HEK293 (cell line): ENCODE results near the gene PSRC1.
A peak's percentile ranks its signal among the peaks of the same experiment; 100 is the strongest.

Experiments used
- CTCF ChIA-PET: fragments of 350-600 bp; formaldehyde crosslinking; extraction: SDS; loops from one replicate; lab custom pipeline; 2021; ENCODE audit warnings: antibody characterized with exemption; lab: Yijun Ruan, JAX
- POLR2A ChIA-PET: fragments of 300-600 bp; formaldehyde crosslinking; extraction: SDS; loops from one replicate; lab custom pipeline; 2020; ENCODE audit warnings: antibody characterized with exemption, inconsistent platforms; lab: Yijun Ruan, JAX
- H3K27ac ChIP-seq: fragments of 200-500 bp; sonication (Bioruptor generic); 2 replicates; pipeline ENCODE4 v1.5.1; 2014; ENCODE audit warnings: low read depth, low read length, control low read depth, inconsistent platforms; ENCODE audit errors: extremely low read depth
- H3K36me3 ChIP-seq, 2 experiments: fragments of 200-500 bp in 1 of 2; sonication (Bioruptor generic) in 1 of 2; 1 replicate in 1 of 2; 2 replicates in 1 of 2; pipeline ENCODE4 v1.5.1; 2014 to 2017; ENCODE audit warnings: inconsistent platforms in 2 of 2, low read length in 2 of 2; ENCODE audit not compliant: control insufficient read depth in 2 of 2, insufficient read depth in 1 of 2
- H3K4me1 ChIP-seq: fragments of 200-500 bp; sonication (Bioruptor generic); 2 replicates; pipeline ENCODE4 v1.5.1; 2014; ENCODE audit warnings: mild to moderate bottlenecking, low read length, inconsistent platforms; ENCODE audit not compliant: control insufficient read depth, insufficient read depth
- H3K4me3 ChIP-seq: 2 replicates; pipeline ENCODE4 v1.5.1; 2011; ENCODE audit warnings: low read depth, mild to moderate bottlenecking, control low read depth, low read length, moderate library complexity
- H3K9me3 ChIP-seq: fragments of 200-500 bp; sonication (Bioruptor generic); 2 replicates; pipeline ENCODE4 v1.5.1; 2014; ENCODE audit warnings: low read depth, low read length, inconsistent platforms; ENCODE audit not compliant: control insufficient read depth, insufficient read depth
- GLI2 ChIP-seq: fragments of 450-650 bp; formaldehyde crosslinking; IDR thresholded peaks from 2 replicates; pipeline ENCODE4; 2017; ENCODE audit warnings: missing biosample characterization, missing genetic modification characterization, low read depth, borderline replicate concordance
- GLIS2 ChIP-seq: fragments of 450-650 bp; formaldehyde crosslinking; IDR thresholded peaks from 2 replicates; pipeline ENCODE4 v1.5.1; 2016; ENCODE audit warnings: missing biosample characterization, missing genetic modification characterization
- HOXA7 ChIP-seq: sonication (generic); formaldehyde crosslinking; IDR thresholded peaks from 2 replicates; pipeline ENCODE4 v1.8.1; 2022; ENCODE audit warnings: missing genetic modification reagents, borderline replicate concordance
- KLF1 ChIP-seq: fragments of 450-650 bp; formaldehyde crosslinking; IDR thresholded peaks from 2 replicates; pipeline ENCODE4 v1.5.1; 2016; ENCODE audit warnings: missing biosample characterization, missing genetic modification characterization
- MZF1 ChIP-seq: fragments of 450-650 bp; formaldehyde crosslinking; IDR thresholded peaks from 2 replicates; pipeline ENCODE4 v1.5.1; 2017; ENCODE audit warnings: missing biosample characterization, missing genetic modification characterization, borderline replicate concordance
- SP2 ChIP-seq: fragments of 450-650 bp; formaldehyde crosslinking; IDR thresholded peaks from 2 replicates; pipeline ENCODE4 v1.5.1; 2016; ENCODE audit warnings: missing biosample characterization, missing genetic modification characterization
- TRIM28 ChIP-seq: IDR thresholded peaks from 2 replicates; pipeline ENCODE4 v1.6.1; 2011; ENCODE audit warnings: low read length, control low read depth, borderline replicate concordance
- ZFHX2 ChIP-seq: fragments of 450-650 bp; formaldehyde crosslinking; conservative IDR thresholded peaks from 2 replicates; pipeline ENCODE4 v1.5.1; 2016; ENCODE audit warnings: missing biosample characterization, missing genetic modification characterization
- ZNF140 ChIP-seq: fragments of 450-650 bp; formaldehyde crosslinking; IDR thresholded peaks from 2 replicates; pipeline ENCODE4 v1.5.1; 2016; ENCODE audit warnings: missing biosample characterization, missing genetic modification characterization
- ZNF2 ChIP-seq: fragments of 450-650 bp; formaldehyde crosslinking; IDR thresholded peaks from 2 replicates; pipeline ENCODE4 v1.5.1; 2016; ENCODE audit warnings: missing biosample characterization, missing genetic modification characterization
- ZNF211 ChIP-seq: fragments of 450-650 bp; formaldehyde crosslinking; IDR thresholded peaks from 2 replicates; pipeline ENCODE4 v1.5.1; 2016; ENCODE audit warnings: low read depth, missing biosample characterization, missing genetic modification characterization
- ZNF391 ChIP-seq: fragments of 450-650 bp; formaldehyde crosslinking; IDR thresholded peaks from 2 replicates; pipeline ENCODE4 v1.5.1; 2016; ENCODE audit warnings: low read depth, missing biosample characterization, missing genetic modification characterization, borderline replicate concordance
- ZNF394 ChIP-seq: fragments of 450-650 bp; formaldehyde crosslinking; IDR thresholded peaks from 2 replicates; pipeline ENCODE4 v1.5.1; 2016; ENCODE audit warnings: missing biosample characterization, missing genetic modification characterization, mild to moderate bottlenecking, moderate library complexity, borderline replicate concordance
- ZNF404 ChIP-seq: fragments of 450-650 bp; formaldehyde crosslinking; IDR thresholded peaks from 2 replicates; pipeline ENCODE4 v1.5.1; 2017; ENCODE audit warnings: missing biosample characterization, missing genetic modification characterization
- ZNF433 ChIP-seq: fragments of 450-650 bp; formaldehyde crosslinking; IDR thresholded peaks from 2 replicates; pipeline ENCODE4 v1.5.1; 2016; ENCODE audit warnings: missing biosample characterization, missing genetic modification characterization, low read depth
- ZNF544 ChIP-seq: fragments of 450-650 bp; formaldehyde crosslinking; IDR thresholded peaks from 2 replicates; pipeline ENCODE4 v1.5.0; 2017; ENCODE audit warnings: missing biosample characterization, missing genetic modification characterization
- ZNF610 ChIP-seq: fragments of 450-650 bp; formaldehyde crosslinking; IDR thresholded peaks from 2 replicates; pipeline ENCODE4 v1.5.1; 2016; ENCODE audit warnings: missing biosample characterization, missing genetic modification characterization, borderline replicate concordance
- ZNF677 ChIP-seq: fragments of 450-650 bp; IDR thresholded peaks from 2 replicates; pipeline ENCODE4 v1.5.0; 2018; ENCODE audit warnings: missing biosample characterization, mild to moderate bottlenecking, missing genetic modification characterization, moderate library complexity
- TF ChIP-seq, protein P1 (sequence below): fragments of 450-650 bp; formaldehyde crosslinking; IDR thresholded peaks from 2 replicates; pipeline ENCODE4 v1.5.1; 2016; ENCODE audit warnings: missing biosample characterization, missing genetic modification characterization
- TF ChIP-seq, protein P2 (sequence below): fragments of 450-650 bp; formaldehyde crosslinking; IDR thresholded peaks from 2 replicates; pipeline ENCODE4 v1.5.1; 2016; ENCODE audit warnings: missing biosample characterization, missing genetic modification characterization
- TF ChIP-seq, protein P3 (sequence below): fragments of 450-650 bp; formaldehyde crosslinking; IDR thresholded peaks from 2 replicates; pipeline ENCODE4 v1.5.1; 2016; ENCODE audit warnings: missing biosample characterization, missing genetic modification characterization
- TF ChIP-seq, protein P4 (sequence below): fragments of 450-650 bp; formaldehyde crosslinking; IDR thresholded peaks from 2 replicates; pipeline ENCODE4 v1.5.1; 2016; ENCODE audit warnings: missing biosample characterization, missing genetic modification characterization
- TF ChIP-seq, protein P5 (sequence below): fragments of 450-650 bp; formaldehyde crosslinking; IDR thresholded peaks from 2 replicates; pipeline ENCODE4 v1.5.1; 2016; ENCODE audit warnings: missing biosample characterization, missing genetic modification characterization

PSRC1 gene

DNA sequence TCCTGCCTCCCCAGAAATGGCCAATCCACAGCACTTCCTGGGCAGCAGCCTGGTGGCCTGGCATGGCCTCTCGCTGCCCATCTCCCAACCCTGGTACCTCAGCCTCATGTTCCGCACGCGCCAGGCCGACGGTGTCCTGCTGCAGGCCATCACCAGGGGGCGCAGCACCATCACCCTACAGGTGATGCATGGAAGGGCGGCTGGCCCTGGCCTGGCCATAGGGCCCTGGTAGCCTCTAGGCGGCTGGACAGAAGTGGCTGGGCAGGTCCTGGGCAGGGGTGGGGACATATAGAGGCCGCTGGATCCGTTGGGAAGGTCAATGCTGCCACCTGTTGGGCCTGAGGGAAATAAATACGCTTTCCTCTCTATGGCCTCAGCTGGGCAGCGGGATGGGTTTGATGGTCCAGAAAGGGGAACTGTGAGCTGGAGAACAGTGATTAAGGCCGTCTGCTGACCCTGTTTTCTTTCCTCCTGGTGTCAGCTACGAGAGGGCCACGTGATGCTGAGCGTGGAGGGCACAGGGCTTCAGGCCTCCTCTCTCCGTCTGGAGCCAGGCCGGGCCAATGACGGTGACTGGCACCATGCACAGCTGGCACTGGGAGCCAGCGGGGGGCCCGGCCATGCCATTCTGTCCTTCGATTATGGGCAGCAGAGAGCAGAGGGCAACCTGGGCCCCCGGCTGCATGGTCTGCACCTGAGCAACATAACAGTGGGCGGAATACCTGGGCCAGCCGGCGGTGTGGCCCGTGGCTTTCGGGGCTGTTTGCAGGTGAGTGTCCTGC is 19.2 kb downstream of the PSRC1 start (continued):
- TF ChIP-seq, protein P1, sequence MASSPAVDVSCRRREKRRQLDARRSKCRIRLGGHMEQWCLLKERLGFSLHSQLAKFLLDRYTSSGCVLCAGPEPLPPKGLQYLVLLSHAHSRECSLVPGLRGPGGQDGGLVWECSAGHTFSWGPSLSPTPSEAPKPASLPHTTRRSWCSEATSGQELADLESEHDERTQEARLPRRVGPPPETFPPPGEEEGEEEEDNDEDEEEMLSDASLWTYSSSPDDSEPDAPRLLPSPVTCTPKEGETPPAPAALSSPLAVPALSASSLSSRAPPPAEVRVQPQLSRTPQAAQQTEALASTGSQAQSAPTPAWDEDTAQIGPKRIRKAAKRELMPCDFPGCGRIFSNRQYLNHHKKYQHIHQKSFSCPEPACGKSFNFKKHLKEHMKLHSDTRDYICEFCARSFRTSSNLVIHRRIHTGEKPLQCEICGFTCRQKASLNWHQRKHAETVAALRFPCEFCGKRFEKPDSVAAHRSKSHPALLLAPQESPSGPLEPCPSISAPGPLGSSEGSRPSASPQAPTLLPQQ (tag by site-specific recombination) = no peak
- TF ChIP-seq ZNF433 (tag by site-specific recombination) = no peak

DNA sequence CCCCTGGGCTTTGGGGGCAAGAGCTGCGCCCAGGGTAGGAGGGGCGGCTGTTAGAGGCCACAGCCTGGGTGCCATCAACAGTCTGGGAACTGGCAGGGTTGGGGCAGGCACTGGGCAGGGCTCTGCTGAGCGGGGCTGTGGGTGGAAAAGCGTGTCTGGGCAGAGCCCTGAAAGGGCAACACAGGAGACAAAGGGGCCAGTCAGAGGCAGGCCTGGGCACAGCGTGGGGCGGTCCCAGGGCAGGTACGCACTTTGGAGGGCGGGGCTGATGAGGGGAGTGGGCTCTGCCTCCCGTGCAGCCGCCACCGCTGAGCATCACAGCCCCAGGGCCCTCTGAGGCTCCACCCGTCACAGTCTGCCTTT is 19.7 kb downstream of the PSRC1 start:
- no peaks in the 10 kb centered on the region for H3K9me3 ChIP-seq
- no peaks in the 10 kb centered on the region for H3K4me1 ChIP-seq
- peaks cover 0 to 91% of the 10 kb centered on the region in 2 experiments; a peak in 1 of 3 replicates for H3K36me3 ChIP-seq
- 0 out of 2 replicates have a peak, but pooled peaks have one; percentile 19 for TF ChIP-seq GLIS2 (tag by site-specific recombination)
- TF ChIP-seq HOXA7 (CRISPR knock-in tag) = no peak
- peak; percentile 47 for TF ChIP-seq SP2 (tag by site-specific recombination)
- TF ChIP-seq, protein P2, sequence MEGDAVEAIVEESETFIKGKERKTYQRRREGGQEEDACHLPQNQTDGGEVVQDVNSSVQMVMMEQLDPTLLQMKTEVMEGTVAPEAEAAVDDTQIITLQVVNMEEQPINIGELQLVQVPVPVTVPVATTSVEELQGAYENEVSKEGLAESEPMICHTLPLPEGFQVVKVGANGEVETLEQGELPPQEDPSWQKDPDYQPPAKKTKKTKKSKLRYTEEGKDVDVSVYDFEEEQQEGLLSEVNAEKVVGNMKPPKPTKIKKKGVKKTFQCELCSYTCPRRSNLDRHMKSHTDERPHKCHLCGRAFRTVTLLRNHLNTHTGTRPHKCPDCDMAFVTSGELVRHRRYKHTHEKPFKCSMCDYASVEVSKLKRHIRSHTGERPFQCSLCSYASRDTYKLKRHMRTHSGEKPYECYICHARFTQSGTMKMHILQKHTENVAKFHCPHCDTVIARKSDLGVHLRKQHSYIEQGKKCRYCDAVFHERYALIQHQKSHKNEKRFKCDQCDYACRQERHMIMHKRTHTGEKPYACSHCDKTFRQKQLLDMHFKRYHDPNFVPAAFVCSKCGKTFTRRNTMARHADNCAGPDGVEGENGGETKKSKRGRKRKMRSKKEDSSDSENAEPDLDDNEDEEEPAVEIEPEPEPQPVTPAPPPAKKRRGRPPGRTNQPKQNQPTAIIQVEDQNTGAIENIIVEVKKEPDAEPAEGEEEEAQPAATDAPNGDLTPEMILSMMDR (tag by site-specific recombination) = no peak
- no peak for TF ChIP-seq ZNF391 (tag by site-specific recombination)
- peak; percentile 64 for TF ChIP-seq KLF1
- TF ChIP-seq, protein P3, sequence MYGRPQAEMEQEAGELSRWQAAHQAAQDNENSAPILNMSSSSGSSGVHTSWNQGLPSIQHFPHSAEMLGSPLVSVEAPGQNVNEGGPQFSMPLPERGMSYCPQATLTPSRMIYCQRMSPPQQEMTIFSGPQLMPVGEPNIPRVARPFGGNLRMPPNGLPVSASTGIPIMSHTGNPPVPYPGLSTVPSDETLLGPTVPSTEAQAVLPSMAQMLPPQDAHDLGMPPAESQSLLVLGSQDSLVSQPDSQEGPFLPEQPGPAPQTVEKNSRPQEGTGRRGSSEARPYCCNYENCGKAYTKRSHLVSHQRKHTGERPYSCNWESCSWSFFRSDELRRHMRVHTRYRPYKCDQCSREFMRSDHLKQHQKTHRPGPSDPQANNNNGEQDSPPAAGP (tag by site-specific recombination) = no peak
- no peak for TF ChIP-seq ZNF140 (tag by site-specific recombination)
- 0 out of 2 replicates have a peak, but pooled peaks have one; percentile 7 for TF ChIP-seq ZFHX2 (tag by site-specific recombination)
- no peak overlapping the region for H3K27ac ChIP-seq
- no peak overlapping the region for H3K4me3 ChIP-seq
- CTCF ChIA-PET = interaction anchor here (0.6 to 4.5 kb wide), 14 partner anchors 9 to 327 kb away, joined by 3 to 42 read pairs (median 4); partner anchors contain the start of genes PSRC1, SARS1 and SORT1
- POLR2A ChIA-PET = no interaction called here

DNA sequence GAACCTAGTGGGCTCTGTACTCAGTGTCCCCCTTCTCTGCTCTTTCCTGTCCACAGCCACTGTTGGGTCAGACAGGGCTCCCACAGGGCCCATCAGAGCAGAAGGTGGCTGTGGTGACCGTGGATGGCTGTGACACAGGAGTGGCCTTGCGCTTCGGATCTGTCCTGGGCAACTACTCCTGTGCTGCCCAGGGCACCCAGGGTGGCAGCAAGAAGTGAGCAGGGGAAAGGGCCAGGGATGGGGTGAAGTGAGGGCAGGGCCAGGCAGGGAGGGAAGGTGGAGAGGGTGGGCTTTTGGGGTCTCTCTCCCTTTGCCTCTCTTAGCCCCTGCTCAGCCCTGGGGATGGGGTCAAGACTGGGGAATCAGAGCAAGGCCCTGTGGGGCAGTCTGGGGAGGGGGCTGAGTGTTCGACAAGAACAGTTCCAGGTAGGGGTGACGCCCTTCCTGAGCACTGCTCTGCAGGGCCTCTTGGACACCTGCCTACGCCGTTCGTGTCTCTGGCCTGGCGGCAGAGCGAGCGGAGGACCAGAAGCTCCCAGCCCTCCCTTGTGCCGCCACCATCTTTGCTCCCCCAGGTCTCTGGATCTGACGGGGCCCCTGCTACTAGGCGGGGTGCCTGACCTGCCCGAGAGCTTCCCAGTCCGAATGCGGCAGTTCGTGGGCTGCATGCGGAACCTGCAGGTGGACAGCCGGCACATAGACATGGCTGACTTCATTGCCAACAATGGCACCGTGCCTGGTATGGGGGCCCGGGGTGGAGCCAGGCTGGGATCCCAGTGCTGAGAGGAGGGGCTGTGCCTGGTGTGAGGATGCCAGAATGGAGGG is 20.5 kb downstream of the PSRC1 start:
- Histone ChIP-seq H3K27ac (no peak overlapping the region), H3K9me3 (no peaks in the 10 kb centered on the region), H3K4me3 (no peak overlapping the region), H3K4me1 (no peaks in the 10 kb centered on the region), H3K36me3 (peaks cover 0 to 84% of the 10 kb centered on the region in 2 experiments; a peak in 1 of 3 replicates)
- POLR2A ChIA-PET = no interaction called here
- CTCF ChIA-PET = interaction anchor here (0.6 to 4.5 kb wide), 11 partner anchors 8 to 326 kb away, joined by 3 to 42 read pairs (median 4); partner anchors contain the start of genes PSRC1, SARS1 and SORT1
- TF ChIP-seq GLI2 (no peak), ZNF677 (tag by site-specific recombination) (no peak), ZNF2 (tag by site-specific recombination) (no peak), TRIM28 (no peak), ZNF404 (tag by site-specific recombination) (no peak), MZF1 (tag by site-specific recombination) (no peak), ZNF610 (tag by site-specific recombination) (no peak), ZNF544 (tag by site-specific recombination) (no peak), ZNF394 (no peak), ZNF211 (tag by site-specific recombination) (no peak)
- TF ChIP-seq, protein P4, sequence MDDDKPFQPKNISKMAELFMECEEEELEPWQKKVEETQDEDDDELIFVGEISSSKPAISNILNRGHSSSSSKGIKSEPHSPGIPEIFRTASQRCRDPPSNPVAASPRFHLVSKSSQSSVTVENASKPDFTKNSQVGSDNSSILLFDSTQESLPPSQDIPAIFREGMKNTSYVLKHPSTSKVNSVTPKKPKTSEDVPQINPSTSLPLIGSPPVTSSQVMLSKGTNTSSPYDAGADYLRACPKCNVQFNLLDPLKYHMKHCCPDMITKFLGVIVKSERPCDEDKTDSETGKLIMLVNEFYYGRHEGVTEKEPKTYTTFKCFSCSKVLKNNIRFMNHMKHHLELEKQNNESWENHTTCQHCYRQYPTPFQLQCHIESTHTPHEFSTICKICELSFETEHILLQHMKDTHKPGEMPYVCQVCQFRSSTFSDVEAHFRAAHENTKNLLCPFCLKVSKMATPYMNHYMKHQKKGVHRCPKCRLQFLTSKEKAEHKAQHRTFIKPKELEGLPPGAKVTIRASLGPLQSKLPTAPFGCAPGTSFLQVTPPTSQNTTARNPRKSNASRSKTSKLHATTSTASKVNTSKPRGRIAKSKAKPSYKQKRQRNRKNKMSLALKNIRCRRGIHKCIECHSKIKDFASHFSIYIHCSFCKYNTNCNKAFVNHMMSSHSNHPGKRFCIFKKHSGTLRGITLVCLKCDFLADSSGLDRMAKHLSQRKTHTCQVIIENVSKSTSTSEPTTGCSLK = no peak
- TF ChIP-seq, protein P5, sequence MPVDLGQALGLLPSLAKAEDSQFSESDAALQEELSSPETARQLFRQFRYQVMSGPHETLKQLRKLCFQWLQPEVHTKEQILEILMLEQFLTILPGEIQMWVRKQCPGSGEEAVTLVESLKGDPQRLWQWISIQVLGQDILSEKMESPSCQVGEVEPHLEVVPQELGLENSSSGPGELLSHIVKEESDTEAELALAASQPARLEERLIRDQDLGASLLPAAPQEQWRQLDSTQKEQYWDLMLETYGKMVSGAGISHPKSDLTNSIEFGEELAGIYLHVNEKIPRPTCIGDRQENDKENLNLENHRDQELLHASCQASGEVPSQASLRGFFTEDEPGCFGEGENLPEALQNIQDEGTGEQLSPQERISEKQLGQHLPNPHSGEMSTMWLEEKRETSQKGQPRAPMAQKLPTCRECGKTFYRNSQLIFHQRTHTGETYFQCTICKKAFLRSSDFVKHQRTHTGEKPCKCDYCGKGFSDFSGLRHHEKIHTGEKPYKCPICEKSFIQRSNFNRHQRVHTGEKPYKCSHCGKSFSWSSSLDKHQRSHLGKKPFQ = no peak
